GM18507 (cell line): ENCODE data around the gene IRS2.

ENCODE experiments used
- DNase-seq: peaks from one replicate; pipeline ENCODE4 v3.0.0; 2011; ENCODE audit warnings: low read depth; ENCODE audit not compliant: insufficient read length; ENCODE audit errors: extremely low spot score
- FAIRE-seq: peaks from 2 replicates; lab custom pipeline; 2011; peaks lifted over from hg19 to GRCh38; lab: Jason Lieb, UNC

The IRS2 gene

GRCh38 chr13:109761695-109762094, 24.7 kb downstream of the IRS2 start:
- no peak for DNase-seq
- FAIRE-seq: no peak

- FAIRE-seq: no peak
- no peak for DNase-seq
These were observed 25.4 kb downstream of the IRS2 start for GRCh38 chr13:109760951-109761350.

GRCh38 chr13:109760402-109760801, 26.0 kb downstream of the IRS2 start:
- DNase-seq (no peak), FAIRE-seq (no peak)

GRCh38 chr13:109759609-109760008, 26.8 kb downstream of the IRS2 start:
- no peak for DNase-seq
- FAIRE-seq: no peak

GRCh38 chr13:109758937-109759480, 27.4 kb downstream of the IRS2 start:
- FAIRE-seq: no peak
- DNase-seq: no peak

- no peak for DNase-seq
- FAIRE-seq: no peak
These were observed 29.6 kb downstream of the IRS2 start for GRCh38 chr13:109756778-109757177.

- DNase-seq (no peak), FAIRE-seq (no peak)
These were observed 30.4 kb downstream of the IRS2 start for GRCh38 chr13:109755997-109756396.

- DNase-seq (no peak), FAIRE-seq (no peak)
These were observed 30.8 kb downstream of the IRS2 start for GRCh38 chr13:109755551-109755950.

- DNase-seq (no peak), FAIRE-seq (no peak)
These were observed 34.9 kb downstream of the IRS2 start for GRCh38 chr13:109751477-109751876.

GRCh38 chr13:109750221-109750775, 36.1 kb downstream of the IRS2 start:
- no peak for DNase-seq
- FAIRE-seq: no peak

GRCh38 chr13:109749365-109749764, 37.0 kb downstream of the IRS2 start:
- DNase-seq: no peak
- FAIRE-seq: no peak

- DNase-seq: no peak
- FAIRE-seq: no peak
These were observed 37.7 kb downstream of the IRS2 start for GRCh38 chr13:109748677-109749076.

- no peak for DNase-seq
- no peak for FAIRE-seq
These were observed 38.9 kb downstream of the IRS2 start for GRCh38 chr13:109747524-109747923.

- DNase-seq (no peak), FAIRE-seq (no peak)
These were observed 40.0 kb downstream of the IRS2 start for GRCh38 chr13:109746364-109746763.

GRCh38 chr13:109745702-109746101, 40.7 kb downstream of the IRS2 start:
- DNase-seq (no peak), FAIRE-seq (no peak)

GRCh38 chr13:109745060-109745459, 41.3 kb downstream of the IRS2 start:
- DNase-seq (no peak), FAIRE-seq (no peak)

GRCh38 chr13:109744512-109745051, 41.8 kb downstream of the IRS2 start:
- no peak for DNase-seq

GRCh38 chr13:109743706-109744453, 42.5 kb downstream of the IRS2 start:
- DNase-seq (no peak), FAIRE-seq (no peak)

More at GRCh38 chr13:109744512-109745051, 41.8 kb downstream of the IRS2 start:
- FAIRE-seq: no peak

GRCh38 chr13:109741966-109742365, 44.4 kb downstream of the IRS2 start:
- DNase-seq (no peak), FAIRE-seq (no peak)

GRCh38 chr13:109740721-109741120, 45.7 kb downstream of the IRS2 start:
- FAIRE-seq (no peak), DNase-seq (no peak)

- DNase-seq (no peak), FAIRE-seq (no peak)
These were observed 46.3 kb downstream of the IRS2 start for GRCh38 chr13:109740121-109740520.
